ENCODE data around the gene PPDPF.
"Not testable (repeated sequence)": the region's sequence is repeated elsewhere in the genome, so short reads cannot be mapped to it uniquely, and the experiment has no call there.

PPDPF gene

GRCh38 chr20:63561624-63562396 lies 41.2 kb downstream of the PPDPF start:
- DNase-seq (ENCODE audit: insufficient read length, low spot score): no peak
- FAIRE-seq: no peak

DNA sequence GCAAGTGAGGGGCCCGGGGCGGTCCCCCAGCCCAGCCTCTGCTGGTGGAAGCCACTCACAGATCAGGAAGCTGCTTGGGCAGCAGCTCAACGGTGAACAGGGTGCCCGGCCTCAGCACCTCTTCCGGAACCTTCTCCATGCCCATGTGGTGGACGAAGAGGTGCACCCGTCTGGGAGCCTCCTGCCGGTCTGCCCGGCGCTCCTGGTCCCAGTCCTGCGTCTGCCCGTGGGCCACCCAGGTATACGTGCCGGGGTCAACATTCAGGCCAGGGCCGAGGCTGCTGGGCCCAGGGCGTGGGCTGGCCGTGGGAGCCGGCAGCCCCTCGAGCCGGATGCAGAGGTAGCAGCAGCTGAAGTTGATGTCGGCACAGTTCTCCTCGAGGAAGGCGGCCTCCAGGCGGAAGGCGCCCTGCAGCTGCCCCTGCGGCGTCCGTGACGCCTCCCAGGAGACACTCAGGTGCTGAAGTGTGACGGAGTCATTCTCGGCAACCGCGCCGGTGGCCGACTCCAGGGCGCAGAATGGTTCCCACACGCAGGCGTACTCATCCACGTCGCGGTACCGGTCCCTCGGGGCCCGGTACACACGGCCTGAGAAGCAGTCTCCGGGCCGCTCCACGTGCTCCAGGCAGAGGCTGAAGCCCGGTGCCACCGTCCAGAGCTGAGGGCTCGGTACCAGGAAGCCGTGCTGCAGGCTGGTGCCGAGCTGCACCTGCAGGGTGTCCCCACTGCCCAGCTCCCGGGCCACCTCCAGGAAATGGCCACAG lies 42.1 kb downstream of the PPDPF start:
- DNase-seq (ENCODE audit: insufficient read length, low spot score) (no peak), FAIRE-seq (no peak)

- no peak for DNase-seq (ENCODE audit: insufficient read length, low spot score)
- FAIRE-seq: no peak
These were observed 42.8 kb downstream of the PPDPF start for GRCh38 chr20:63563225-63563935.

GRCh38 chr20:63564036-63564810 lies 43.7 kb downstream of the PPDPF start:
- no peak for DNase-seq (ENCODE audit: insufficient read length, low spot score)
- FAIRE-seq: no peak

DNA sequence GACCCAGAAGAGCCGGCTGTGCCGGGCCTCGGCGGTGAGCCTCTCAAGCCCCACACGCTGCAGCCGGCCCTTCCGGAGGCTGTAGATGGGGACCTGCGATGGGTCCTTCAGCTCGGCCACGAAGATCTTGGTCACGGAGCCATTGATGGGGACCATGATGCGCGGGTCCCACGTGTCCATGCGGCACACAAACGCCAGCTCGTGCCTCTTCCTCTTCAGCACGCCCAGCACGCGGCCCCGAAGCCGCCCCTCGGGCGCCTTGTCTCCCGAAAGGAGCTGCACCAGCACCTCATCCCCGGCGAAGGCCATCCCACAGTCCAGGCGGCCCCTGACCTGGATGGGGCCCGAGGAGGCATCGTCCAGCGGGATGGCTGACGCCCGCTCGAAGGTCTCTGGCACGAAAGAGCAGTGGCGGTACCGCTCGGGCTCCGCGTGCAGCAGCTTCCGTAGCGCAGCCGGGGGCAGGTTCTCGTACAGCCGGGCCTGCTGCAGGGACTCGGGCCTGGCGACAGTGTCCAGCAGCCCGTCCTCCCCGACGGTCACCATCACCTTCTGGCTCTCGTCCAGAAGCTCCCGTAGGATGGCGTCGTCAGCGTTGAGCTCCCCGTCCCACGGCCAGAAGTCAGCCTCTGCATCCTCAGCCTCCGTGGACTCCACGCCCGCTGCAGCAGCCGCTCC lies 44.6 kb downstream of the PPDPF start:
- DNase-seq (ENCODE audit: insufficient read length, low spot score): no peak
- FAIRE-seq: no peak

DNA sequence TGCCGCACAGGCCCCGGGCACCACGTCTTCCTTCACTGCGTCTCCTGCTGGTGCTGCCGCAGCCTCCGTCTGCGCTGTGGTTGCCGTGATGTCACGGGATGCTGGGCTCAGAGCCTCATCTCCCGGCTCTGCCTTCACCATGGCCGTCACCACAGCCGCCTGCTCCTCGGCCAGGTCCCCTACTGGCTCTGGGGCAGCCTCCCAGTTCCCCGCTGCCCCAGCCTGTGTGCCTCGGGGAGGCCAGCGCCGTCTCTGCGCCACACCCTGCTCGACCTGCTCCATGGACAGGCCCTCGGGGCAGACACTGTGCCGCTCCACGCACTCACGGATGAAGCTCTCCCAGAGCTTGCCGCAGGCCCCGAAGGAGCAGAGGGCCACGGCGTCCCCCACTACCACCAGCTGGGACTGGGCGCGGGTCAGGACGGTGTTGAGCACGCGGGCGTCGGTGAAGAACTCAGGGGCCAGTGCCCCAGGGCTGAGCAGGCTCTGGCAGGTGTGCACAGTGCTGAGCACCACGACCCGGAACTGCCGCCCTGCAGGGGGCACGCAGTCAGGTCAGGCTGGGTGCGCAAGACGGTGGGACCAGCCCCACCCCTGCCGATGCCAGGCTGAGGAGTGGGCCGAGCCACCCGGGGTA lies 45.3 kb downstream of the PPDPF start:
- DNase-seq (ENCODE audit: insufficient read length, low spot score) (no peak), FAIRE-seq (no peak)

- DNase-seq (ENCODE audit: insufficient read length, low spot score) (no peak), FAIRE-seq (no peak)
These were observed 46.0 kb downstream of the PPDPF start for GRCh38 chr20:63566395-63567135.

DNA sequence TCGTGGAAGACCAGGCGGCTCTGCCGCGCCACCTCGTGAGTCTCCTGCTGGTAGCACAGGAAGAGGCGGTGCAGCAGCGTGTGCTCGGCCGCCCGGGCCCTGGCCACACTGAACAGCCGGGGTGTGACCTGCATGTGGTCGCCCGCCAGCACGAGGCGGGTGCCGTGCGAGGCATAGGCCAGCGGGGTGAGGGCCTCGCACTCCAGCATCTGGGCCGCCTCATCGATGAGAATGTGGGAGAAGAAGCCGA lies 46.5 kb downstream of the PPDPF start:
- DNase-seq (ENCODE audit: insufficient read length, low spot score) (no peak), FAIRE-seq (no peak)

- FAIRE-seq (peak; percentile 98), DNase-seq (ENCODE audit: insufficient read length, low spot score) (peak; percentile 72)
These were observed 47.0 kb downstream of the PPDPF start for GRCh38 chr20:63567386-63568169.

DNA sequence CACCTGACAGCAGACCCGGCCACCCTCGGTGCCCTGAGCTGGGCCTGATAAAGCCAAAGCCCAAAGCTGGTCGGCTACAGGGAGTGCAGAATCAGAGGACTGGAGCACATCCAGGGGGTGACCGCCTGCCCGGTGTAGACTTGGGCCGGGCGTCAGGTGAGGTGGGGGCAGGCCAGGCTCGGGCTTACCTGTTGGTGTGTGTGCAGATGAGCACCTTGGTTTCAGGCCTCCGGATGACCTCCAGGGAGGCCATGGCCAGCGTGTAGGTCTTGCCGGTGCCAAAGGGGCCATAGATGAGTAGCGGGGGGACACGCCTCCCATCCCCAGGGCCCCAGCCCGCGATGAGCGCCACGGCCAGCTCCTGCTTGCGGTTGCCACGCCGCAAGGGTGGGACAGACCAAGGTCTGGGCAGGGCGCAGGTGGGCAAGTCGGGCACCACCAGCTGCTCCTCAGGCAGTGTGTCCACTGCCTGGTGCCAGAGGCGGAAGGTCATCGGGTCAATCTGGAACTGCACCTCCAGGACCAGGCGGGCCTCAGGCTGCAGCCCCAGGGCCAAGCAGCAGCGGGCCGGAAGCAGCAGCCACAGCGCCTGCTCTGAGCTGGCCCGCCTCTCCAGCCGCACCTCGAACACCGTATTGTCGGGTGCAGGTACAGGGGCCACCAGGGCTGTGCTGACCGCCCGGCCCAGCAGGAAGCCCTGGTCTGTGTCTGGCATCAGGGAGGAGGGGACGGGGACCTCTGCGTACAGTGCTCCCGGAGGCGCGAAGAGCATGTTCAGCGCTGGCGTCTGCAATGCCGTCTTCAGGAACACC lies 47.8 kb downstream of the PPDPF start:
- FAIRE-seq: no peak
- no peak for DNase-seq (ENCODE audit: insufficient read length, low spot score)

- FAIRE-seq: no peak
- no peak for DNase-seq (ENCODE audit: insufficient read length, low spot score)
These were observed 48.7 kb downstream of the PPDPF start for GRCh38 chr20:63568986-63569949.

DNA sequence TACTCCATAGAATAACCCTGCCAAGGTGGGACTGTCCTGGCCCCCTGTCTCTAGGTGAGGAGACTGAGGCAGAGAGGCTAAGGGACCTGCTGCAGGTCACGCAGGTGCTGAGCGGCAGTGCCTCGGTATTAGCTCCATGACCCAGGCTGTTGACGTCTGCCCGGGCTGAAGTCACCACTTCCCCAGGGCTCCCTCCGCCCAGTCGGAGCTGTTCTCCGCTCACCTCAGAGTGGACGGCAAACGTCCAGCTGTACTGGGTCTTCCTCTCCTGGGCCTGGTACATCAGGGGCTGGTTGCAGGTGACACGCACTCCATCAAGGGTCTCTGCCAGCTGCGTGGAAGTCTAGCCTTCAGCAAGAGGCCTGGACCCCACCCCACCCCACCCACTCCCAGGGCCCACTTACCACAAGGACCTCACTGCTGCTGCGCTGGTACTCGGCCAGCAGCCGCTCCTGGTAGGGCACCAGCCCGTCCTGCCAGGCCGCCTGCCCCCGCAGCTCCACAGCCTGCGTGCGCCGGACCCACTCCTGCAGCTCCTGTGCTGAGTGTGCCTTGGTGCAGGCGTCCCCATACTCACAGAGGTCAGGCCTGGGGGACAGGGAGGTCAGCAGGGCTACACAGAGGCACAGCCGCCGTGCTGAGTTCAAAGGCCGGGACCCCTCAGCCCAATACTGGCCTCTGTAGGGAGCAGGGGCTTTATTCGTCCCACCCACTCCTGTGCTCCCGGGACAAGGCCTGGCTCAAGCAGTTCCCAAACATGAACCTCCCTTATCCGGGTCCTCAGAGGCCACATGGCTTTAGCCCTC lies 49.9 kb downstream of the PPDPF start:
- FAIRE-seq (no peak), DNase-seq (ENCODE audit: insufficient read length, low spot score) (no peak)

DNA sequence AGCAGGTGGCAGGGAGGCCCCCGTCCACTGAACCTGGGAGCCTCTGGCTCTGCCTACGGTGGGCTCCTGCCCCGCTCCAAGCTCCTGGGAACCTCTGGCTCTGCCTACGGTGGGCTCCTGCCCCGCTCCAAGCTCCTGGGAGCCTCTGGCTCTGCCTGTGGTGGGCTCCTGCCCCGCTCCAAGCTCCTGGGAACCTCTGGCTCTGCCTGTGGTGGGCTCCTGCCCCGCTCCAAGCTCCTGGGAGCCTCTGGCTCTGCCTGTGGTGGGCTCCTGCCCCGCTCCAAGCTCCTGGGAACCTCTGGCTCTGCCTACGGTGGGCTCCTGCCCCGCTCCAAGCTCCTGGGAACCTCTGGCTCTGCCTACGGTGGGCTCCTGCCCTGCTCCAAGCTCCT lies 50.5 kb downstream of the PPDPF start:
- DNase-seq (ENCODE audit: insufficient read length, low spot score): not testable (repeated sequence)

More for the DNA sequence above, 50.5 kb downstream of the PPDPF start:
- FAIRE-seq: not testable (repeated sequence)
